Colonic mucosa (tissue), 4 donors: Measurements from ENCODE around the gene TBCA. TPM values are rescaled to one million over a fixed set of nuclear protein-coding genes. Genes with fewer than 3 reads are reported as not detected.

ENCODE experiments used
- DNase-seq: peaks from one replicate; pipeline ENCODE4 v3.0.0-alpha.2; 2020
- H3K27ac ChIP-seq: fragments of 200-600 bp; one replicate; pipeline ENCODE4 v1.8.0; 2021
- H3K27me3 ChIP-seq: fragments of 200-600 bp; one replicate; pipeline ENCODE4 v1.8.0; 2021
- H3K36me3 ChIP-seq: fragments of 200-600 bp; one replicate; pipeline ENCODE4 v1.8.0; 2021
- H3K4me1 ChIP-seq: fragments of 200-600 bp; one replicate; pipeline ENCODE4 v1.8.0; 2021; ENCODE audit warnings: mild to moderate bottlenecking
- H3K4me3 ChIP-seq: fragments of 200-600 bp; one replicate; pipeline ENCODE4 v1.8.0; 2021
- H3K9ac ChIP-seq, 2 donors: one replicate each; pipeline ENCODE4 v1.7.0; 2013; ENCODE audit warnings: control low read depth in 2 of 2, low read depth in 2 of 2, low read length in 2 of 2
- H3K9me3 ChIP-seq: fragments of 200-600 bp; one replicate; pipeline ENCODE4 v1.8.0; 2021
- intact Hi-C: fragments of 100-400 bp; cut with DNase I; formaldehyde crosslinking; loops from one replicate; pipeline ENCODE4 v1.14.1; 2022
- total RNA-seq, 2 donors: library from RNA; stranded (reverse); fragmentation: NEBNext Ultra II Directional in 1 of 2; extraction: Animal tissue kit (Norgen Biotek cat#: 25700) in 1 of 2; gene quantifications; one replicate each; pipeline ENCODE4 v1.2.1, GENCODE V29; 2021
- TF ChIP-seq, protein P1 (sequence below): fragments of 200-600 bp; IDR thresholded peaks from one replicate; pipeline ENCODE4 v1.8.0; 2022; ENCODE audit warnings: antibody characterized with exemption, mild to moderate bottlenecking
- donor health status: healthy.
- donor health status: DM: no; HTN: no; CAD: no.
- donor health status: DM: no; HTN: no; CAD: no.

The TBCA gene
- total RNA-seq, 2 donors from 2014 or later, result 123 to 155 TPM

DNA sequence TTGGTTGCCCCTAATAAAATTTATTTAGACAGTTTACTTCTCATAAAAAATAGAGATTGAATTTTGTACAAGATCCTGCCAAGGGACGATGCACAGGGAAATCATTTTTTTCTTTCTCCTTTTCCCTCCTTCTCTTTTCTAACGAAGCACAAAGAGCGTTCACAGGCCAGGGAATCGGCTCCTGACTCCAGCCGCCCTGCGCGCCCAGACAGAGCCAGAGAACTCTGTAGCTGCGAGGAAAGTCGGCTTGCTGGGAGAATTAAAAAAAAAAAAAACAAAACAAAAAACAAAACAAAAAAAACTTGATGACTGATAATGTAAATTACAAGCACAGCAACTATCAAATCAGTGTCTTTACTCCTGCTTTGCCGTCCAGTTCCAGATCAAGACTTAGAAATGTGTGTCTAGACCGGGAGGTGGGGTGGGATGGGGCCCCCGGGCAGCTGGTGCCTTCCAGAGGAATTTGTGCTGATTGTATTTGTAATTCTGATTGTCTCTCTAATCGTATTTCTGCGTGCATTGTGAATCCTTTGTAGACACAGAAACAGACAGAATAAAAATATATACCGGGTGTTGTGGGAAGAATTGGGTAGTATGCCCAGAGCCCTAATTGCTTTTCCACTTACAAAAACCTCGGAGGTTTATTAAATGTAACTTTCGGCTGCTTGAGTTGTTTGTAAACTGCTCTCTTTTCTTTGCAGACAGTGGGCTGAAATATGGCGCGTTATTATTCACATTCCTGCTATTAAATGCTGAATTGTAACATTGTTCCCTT is 134.0 kb downstream of the TBCA start:
- intact Hi-C loops, result no loop called here
- Histone ChIP-seq H3K27ac (no peak overlapping the region), H3K27me3 (peaks cover 89% of the 10 kb centered on the region), H3K4me1 (no peaks in the 10 kb centered on the region), H3K9me3 (no peaks in the 10 kb centered on the region), H3K4me3 (no peak overlapping the region), H3K9ac (no peak overlapping the region), H3K36me3 (no peaks in the 10 kb centered on the region)
- TF ChIP-seq, protein P1, sequence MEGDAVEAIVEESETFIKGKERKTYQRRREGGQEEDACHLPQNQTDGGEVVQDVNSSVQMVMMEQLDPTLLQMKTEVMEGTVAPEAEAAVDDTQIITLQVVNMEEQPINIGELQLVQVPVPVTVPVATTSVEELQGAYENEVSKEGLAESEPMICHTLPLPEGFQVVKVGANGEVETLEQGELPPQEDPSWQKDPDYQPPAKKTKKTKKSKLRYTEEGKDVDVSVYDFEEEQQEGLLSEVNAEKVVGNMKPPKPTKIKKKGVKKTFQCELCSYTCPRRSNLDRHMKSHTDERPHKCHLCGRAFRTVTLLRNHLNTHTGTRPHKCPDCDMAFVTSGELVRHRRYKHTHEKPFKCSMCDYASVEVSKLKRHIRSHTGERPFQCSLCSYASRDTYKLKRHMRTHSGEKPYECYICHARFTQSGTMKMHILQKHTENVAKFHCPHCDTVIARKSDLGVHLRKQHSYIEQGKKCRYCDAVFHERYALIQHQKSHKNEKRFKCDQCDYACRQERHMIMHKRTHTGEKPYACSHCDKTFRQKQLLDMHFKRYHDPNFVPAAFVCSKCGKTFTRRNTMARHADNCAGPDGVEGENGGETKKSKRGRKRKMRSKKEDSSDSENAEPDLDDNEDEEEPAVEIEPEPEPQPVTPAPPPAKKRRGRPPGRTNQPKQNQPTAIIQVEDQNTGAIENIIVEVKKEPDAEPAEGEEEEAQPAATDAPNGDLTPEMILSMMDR, result no peak
- no peak for DNase-seq

DNA sequence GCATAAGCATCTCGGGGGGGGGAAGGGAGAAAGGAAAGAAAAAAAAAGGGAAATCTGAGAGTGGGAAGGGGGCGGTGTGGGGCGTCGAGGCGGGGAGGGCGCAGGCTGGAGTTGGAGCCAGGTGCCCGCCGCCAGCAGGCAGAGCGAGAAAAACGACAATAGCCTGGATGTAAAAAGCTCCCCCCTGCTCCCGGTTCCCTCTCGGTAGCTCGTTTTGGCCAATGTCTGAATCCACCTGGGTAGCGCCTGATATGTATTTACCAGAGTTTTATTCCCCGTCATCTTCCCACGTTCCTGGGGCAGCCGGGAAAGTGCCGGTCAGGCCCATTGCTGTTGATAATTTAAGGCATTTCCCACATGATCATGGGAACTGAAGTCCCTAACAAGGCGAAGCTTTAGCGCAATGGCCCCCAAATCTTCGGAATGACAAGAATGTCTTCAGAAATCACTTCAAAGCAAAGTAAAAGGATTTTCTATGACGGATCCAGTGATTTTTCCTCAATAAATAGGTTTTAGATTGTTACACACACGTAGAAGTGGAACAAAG is 134.7 kb downstream of the TBCA start:
- H3K27ac ChIP-seq, result no peak overlapping the region
- no peaks in the 10 kb centered on the region for H3K9me3 ChIP-seq
- no peak overlapping the region for H3K9ac ChIP-seq
- no peak overlapping the region for H3K4me3 ChIP-seq
- H3K36me3 ChIP-seq, result no peaks in the 10 kb centered on the region
- H3K4me1 ChIP-seq, result no peaks in the 10 kb centered on the region
- peaks cover 92% of the 10 kb centered on the region for H3K27me3 ChIP-seq
- intact Hi-C loops, result no loop called here
- DNase-seq, result no peak
- TF ChIP-seq, protein P1, result no peak

Other genes with a start within 250 kb of the TBCA start
- not detected for gene OTP, start 137.6 kb downstream of the TBCA start, total RNA-seq